ENCODE measurements around the gene STARD13.

Gene STARD13

GRCh38 chr13:33184112-33184490 is 101.5 kb downstream of the STARD13 start:
- Histone ChIP-seq H3K4me2 (ENCODE audit: low read depth, low read length) (no peak overlapping the region), H4K20me1 (ENCODE audit: insufficient read depth, low read length) (no peaks in the 10 kb centered on the region), H3K79me2 (ENCODE audit: low read length) (no peaks in the 10 kb centered on the region), H3K36me3 (replicated peaks; ENCODE audit: insufficient read depth, low read length) (no peaks in the 10 kb centered on the region), H3K27ac (ENCODE audit: low read length) (no peak overlapping the region), H3K9me3 (replicated peaks; ENCODE audit: insufficient read depth, low read length) (no peaks in the 10 kb centered on the region), H3K4me1 (ENCODE audit: low read length) (0 out of 2 replicates have a peak, but pooled peaks cover 9% of the 10 kb centered on the region), H3K4me3 (ENCODE audit: low read length) (no peak overlapping the region), H3K9me2 (replicated peaks; ENCODE audit: insufficient read depth, low read length) (no peaks in the 10 kb centered on the region), H3K9ac (ENCODE audit: low read length) (no peak overlapping the region), H2AFZ (ENCODE audit: low read length) (no peak overlapping the region), H3F3A (ENCODE audit: insufficient read depth, low read length) (peaks cover 4% of the 10 kb centered on the region), H3K27me3 (replicated peaks; ENCODE audit: insufficient read depth, low read length) (no peaks in the 10 kb centered on the region)
- DNase-seq: no peak
- no peak for TF ChIP-seq EZH2phosphoT487 (IDR thresholded peaks at IDR 0.05; ENCODE audit: low read length)
- no peak for TF ChIP-seq CTCF (IDR thresholded peaks at IDR 0.05; ENCODE audit: low read length)
- no peak for TF ChIP-seq EZH2 (optimal IDR thresholded peaks at IDR 0.05; ENCODE audit: low read depth, low read length)

- no peak overlapping the region for H2AFZ ChIP-seq (ENCODE audit: low read length)
- H3K4me1 ChIP-seq (ENCODE audit: low read length): 0 out of 2 replicates have a peak, but pooled peaks cover 5% of the 10 kb centered on the region
- no peak overlapping the region for H3K4me3 ChIP-seq (ENCODE audit: low read length)
- no peaks in the 10 kb centered on the region for H3K9me3 ChIP-seq (replicated peaks; ENCODE audit: insufficient read depth, low read length)
- no peak overlapping the region for H3K9ac ChIP-seq (ENCODE audit: low read length)
- H3K4me2 ChIP-seq (ENCODE audit: low read depth, low read length): no peak overlapping the region
- no peaks in the 10 kb centered on the region for H3K36me3 ChIP-seq (replicated peaks; ENCODE audit: insufficient read depth, low read length)
- peaks cover under 1% of the 10 kb centered on the region; the same call in 1 of the 2 replicates for H3F3A ChIP-seq (ENCODE audit: insufficient read depth, low read length)
- no peaks in the 10 kb centered on the region for H4K20me1 ChIP-seq (ENCODE audit: insufficient read depth, low read length)
- no peaks in the 10 kb centered on the region for H3K27me3 ChIP-seq (replicated peaks; ENCODE audit: insufficient read depth, low read length)
- H3K9me2 ChIP-seq (replicated peaks; ENCODE audit: insufficient read depth, low read length): no peaks in the 10 kb centered on the region
- no peaks in the 10 kb centered on the region for H3K79me2 ChIP-seq (ENCODE audit: low read length)
- DNase-seq: no peak
- no peak for TF ChIP-seq CTCF (IDR thresholded peaks at IDR 0.05; ENCODE audit: low read length)
- no peak for TF ChIP-seq EZH2phosphoT487 (IDR thresholded peaks at IDR 0.05; ENCODE audit: low read length)
- no peak for TF ChIP-seq EZH2 (optimal IDR thresholded peaks at IDR 0.05; ENCODE audit: low read depth, low read length)
- H3K27ac ChIP-seq (ENCODE audit: low read length): no peak overlapping the region
Observed at GRCh38 chr13:33183431-33184111, 102.0 kb downstream of the STARD13 start.

- no peak overlapping the region for H3K27ac ChIP-seq (ENCODE audit: low read length)
Observed at GRCh38 chr13:33182729-33183128, 102.8 kb downstream of the STARD13 start.

More at GRCh38 chr13:33182729-33183128, 102.8 kb downstream of the STARD13 start:
- Histone ChIP-seq H3F3A (ENCODE audit: insufficient read depth, low read length) (no peaks in the 10 kb centered on the region), H2AFZ (ENCODE audit: low read length) (no peak overlapping the region), H3K9me3 (replicated peaks; ENCODE audit: insufficient read depth, low read length) (no peaks in the 10 kb centered on the region), H3K79me2 (ENCODE audit: low read length) (no peaks in the 10 kb centered on the region), H3K4me1 (ENCODE audit: low read length) (no peaks in the 10 kb centered on the region), H3K27me3 (replicated peaks; ENCODE audit: insufficient read depth, low read length) (no peaks in the 10 kb centered on the region), H3K36me3 (replicated peaks; ENCODE audit: insufficient read depth, low read length) (no peaks in the 10 kb centered on the region), H3K9me2 (replicated peaks; ENCODE audit: insufficient read depth, low read length) (no peaks in the 10 kb centered on the region), H3K4me3 (ENCODE audit: low read length) (no peak overlapping the region), H3K4me2 (ENCODE audit: low read depth, low read length) (no peak overlapping the region), H4K20me1 (ENCODE audit: insufficient read depth, low read length) (no peaks in the 10 kb centered on the region), H3K9ac (ENCODE audit: low read length) (no peak overlapping the region)
- no peak for DNase-seq
- TF ChIP-seq CTCF (IDR thresholded peaks at IDR 0.05; ENCODE audit: low read length): no peak
- no peak for TF ChIP-seq EZH2phosphoT487 (IDR thresholded peaks at IDR 0.05; ENCODE audit: low read length)
- TF ChIP-seq EZH2 (optimal IDR thresholded peaks at IDR 0.05; ENCODE audit: low read depth, low read length): no peak

Data from MM.1S (cell line).